H9 (cell line): ENCODE data around the gene BLACAT1. TPM values are rescaled to one million over a fixed set of nuclear protein-coding genes. Genes with fewer than 3 reads are reported as not detected.

Source experiments
- DNase-seq: peaks from one replicate; pipeline ENCODE4 v3.0.0-alpha.2; 2017
- H2AFZ ChIP-seq: one replicate; pipeline ENCODE4 v1.6.1; 2013; ENCODE audit warnings: mild to moderate bottlenecking, low read length, control low read depth, moderate library complexity
- H2AK5ac ChIP-seq: 2 replicates; pipeline ENCODE4 v1.6.1; 2013; ENCODE audit warnings: low read length, control low read depth, mixed read lengths; ENCODE audit not compliant: insufficient read length
- H2BK120ac ChIP-seq: one replicate; pipeline ENCODE4 v1.6.1; 2013; ENCODE audit warnings: low read depth, mild to moderate bottlenecking, low read length, control low read depth, inconsistent platforms; ENCODE audit not compliant: poor library complexity, severe bottlenecking
- H2BK12ac ChIP-seq: 2 replicates; pipeline ENCODE4 v1.6.1; 2013; ENCODE audit warnings: low read length, control low read depth, mixed read lengths, low read depth; ENCODE audit not compliant: insufficient read length
- H2BK15ac ChIP-seq: 2 replicates; pipeline ENCODE4 v1.6.1; 2013; ENCODE audit warnings: low read depth, low read length, control low read depth
- H2BK20ac ChIP-seq: one replicate; pipeline ENCODE4 v1.6.1; 2013; ENCODE audit warnings: low read depth, mild to moderate bottlenecking, low read length, control low read depth, inconsistent platforms; ENCODE audit not compliant: poor library complexity, severe bottlenecking
- H2BK5ac ChIP-seq: 2 replicates; pipeline ENCODE4 v1.6.1; 2013; ENCODE audit warnings: low read length, control low read depth, mixed read lengths; ENCODE audit not compliant: insufficient read length
- H3K14ac ChIP-seq: 2 replicates; pipeline ENCODE4 v1.6.1; 2013; ENCODE audit warnings: low read length, control low read depth; ENCODE audit not compliant: insufficient read depth
- H3K18ac ChIP-seq: 2 replicates; pipeline ENCODE4 v1.6.1; 2013; ENCODE audit warnings: low read depth, mild to moderate bottlenecking, mixed read lengths, low read length, control low read depth; ENCODE audit not compliant: insufficient read length
- H3K23ac ChIP-seq: 2 replicates; pipeline ENCODE4 v1.6.1; 2013; ENCODE audit warnings: low read length, control low read depth, mixed read lengths, low read depth; ENCODE audit not compliant: insufficient read length
- H3K23me2 ChIP-seq: 2 replicates; pipeline ENCODE4 v1.6.1; 2013; ENCODE audit warnings: low read depth, mild to moderate bottlenecking, mixed read lengths, low read length, control low read depth; ENCODE audit not compliant: insufficient read length, poor library complexity, severe bottlenecking
- H3K27ac ChIP-seq: 2 replicates; pipeline ENCODE4 v1.5.1; 2013; ENCODE audit warnings: low read length, control low read depth, mixed read lengths, low read depth; ENCODE audit not compliant: insufficient read length
- H3K27me3 ChIP-seq: 2 replicates; pipeline ENCODE4 v1.6.1; 2013; ENCODE audit warnings: low read length, control low read depth, inconsistent platforms; ENCODE audit not compliant: insufficient read depth
- H3K4ac ChIP-seq: 2 replicates; pipeline ENCODE4 v1.6.1; 2013; ENCODE audit warnings: low read depth, mild to moderate bottlenecking, control low read depth, inconsistent platforms, low read length, moderate library complexity
- H3K4me1 ChIP-seq: 2 replicates; pipeline ENCODE4 v1.6.1; 2013; ENCODE audit warnings: low read length, control low read depth, inconsistent platforms; ENCODE audit not compliant: insufficient read depth
- H3K4me2 ChIP-seq: 2 replicates; pipeline ENCODE4 v1.6.1; 2013; ENCODE audit warnings: low read length, control low read depth, mixed read lengths; ENCODE audit not compliant: insufficient read length, insufficient read depth
- H3K56ac ChIP-seq: 2 replicates; pipeline ENCODE4 v1.6.1; 2013; ENCODE audit warnings: low read depth, mild to moderate bottlenecking, mixed read lengths, low read length, control low read depth; ENCODE audit not compliant: insufficient read length
- H3K79me1 ChIP-seq: 2 replicates; pipeline ENCODE4 v1.6.1; 2013; ENCODE audit warnings: low read depth, mild to moderate bottlenecking, moderate library complexity, low read length, control low read depth, inconsistent platforms; ENCODE audit not compliant: insufficient read depth, poor library complexity, severe bottlenecking
- H3K79me2 ChIP-seq: 2 replicates; pipeline ENCODE4 v1.6.1; 2013; ENCODE audit warnings: low read length, control low read depth, inconsistent platforms; ENCODE audit not compliant: insufficient read depth
- H3K9ac ChIP-seq: 2 replicates; pipeline ENCODE4 v1.6.1; 2013; ENCODE audit warnings: low read length, control low read depth, mixed read lengths; ENCODE audit not compliant: insufficient read length; ENCODE audit errors: extremely low read depth
- H3K9me3 ChIP-seq: one replicate; pipeline ENCODE4 v1.6.1; 2013; ENCODE audit warnings: low read depth, low read length, inconsistent platforms; ENCODE audit not compliant: control insufficient read depth
- H3T11ph ChIP-seq: one replicate; pipeline ENCODE4 v1.6.1; 2013; ENCODE audit warnings: mild to moderate bottlenecking, low read length, control low read depth, inconsistent platforms
- H4K20me1 ChIP-seq: one replicate; pipeline ENCODE4 v1.6.1; 2013; ENCODE audit not compliant: control insufficient read depth, insufficient read length, insufficient read depth
- H4K5ac ChIP-seq: 2 replicates; pipeline ENCODE4 v1.6.1; 2013; ENCODE audit warnings: low read depth, mild to moderate bottlenecking, mixed read lengths, low read length, control low read depth; ENCODE audit not compliant: insufficient read length
- H4K8ac ChIP-seq: replicated peaks from 2 replicates; pipeline ENCODE4 v1.6.1; 2013; ENCODE audit warnings: low read length, control low read depth, mixed read lengths, low read depth; ENCODE audit not compliant: insufficient read length
- H4K91ac ChIP-seq: 2 replicates; pipeline ENCODE4 v1.6.1; 2013; ENCODE audit warnings: low read depth, mild to moderate bottlenecking, moderate library complexity, mixed read lengths, low read length, control low read depth; ENCODE audit not compliant: insufficient read length
- H3K27ac Mint-ChIP-seq, 3 experiments: 2 replicates in 2 of 3; 3 replicates in 1 of 3; pipeline ENCODE4 v1.8.0; 2020 to 2021; ENCODE audit warnings: mixed read lengths in 3 of 3, mild to moderate bottlenecking in 1 of 3, moderate library complexity in 1 of 3
- H3K27me3 Mint-ChIP-seq: 2 replicates; pipeline ENCODE4 v1.8.0; 2021; ENCODE audit warnings: low read depth, mild to moderate bottlenecking, moderate library complexity, mixed read lengths
- H3K36me3 Mint-ChIP-seq, 3 experiments: 2 replicates in 2 of 3; 3 replicates in 1 of 3; pipeline ENCODE4 v1.8.0; 2020 to 2021; ENCODE audit warnings: low read depth in 3 of 3, mixed read lengths in 3 of 3; ENCODE audit not compliant: insufficient read depth in 1 of 3
- H3K4me1 Mint-ChIP-seq, 2 experiments: 2 replicates each; pipeline ENCODE4 v1.8.0; 2020; ENCODE audit warnings: mixed read lengths in 2 of 2
- H3K4me3 Mint-ChIP-seq, 2 experiments: 2 replicates in 1 of 2; 3 replicates in 1 of 2; pipeline ENCODE4 v1.8.0; 2020 to 2021; ENCODE audit warnings: mild to moderate bottlenecking in 2 of 2, mixed read lengths in 2 of 2, moderate library complexity in 1 of 2
- H3K9me3 Mint-ChIP-seq, 2 experiments: 2 replicates in 1 of 2; 3 replicates in 1 of 2; pipeline ENCODE4 v1.8.0; 2020; ENCODE audit warnings: mild to moderate bottlenecking in 2 of 2, mixed read lengths in 2 of 2, moderate library complexity in 1 of 2
- CTCF ChIP-seq: fragments of 200-600 bp; sonication (generic); conservative IDR thresholded peaks from 3 replicates; pipeline ENCODE4 v1.8.0; 2021; ENCODE audit warnings: antibody characterized with exemption, mild to moderate bottlenecking
- WGBS: extraction: QIAGEN DNeasy Blood & Tissue Kit; methylation state at CpG from one replicate; pipeline ENCODE4 v1.1.7; 2013; ENCODE audit warnings: missing lambda C conversion rate, low lambda C conversion rate, mixed read lengths; ENCODE audit not compliant: insufficient read length; ENCODE audit errors: extremely low coverage; 5-methylcytosine and 5-hydroxymethylcytosine counted together
- total RNA-seq: library from RNA; stranded (reverse); gene quantifications from 2 replicates; pipeline ENCODE4 v1.2.1, GENCODE V29; 2021

Gene BLACAT1
- total RNA-seq, 1 experiment from 2014 or later: 4.0 TPM

GRCh38 chr1:205492774-205493173 lies 36.9 kb upstream of the BLACAT1 start:
- H3K27me3 ChIP-seq: no peaks in the 10 kb centered on the region; the same call in 1 of the 2 replicates
- H3K9me3 Mint-ChIP-seq: no peaks in the 10 kb centered on the region; a peak in 1 of 5 replicates
- no peak overlapping the region for H3K56ac ChIP-seq
- H2BK20ac ChIP-seq: no peak overlapping the region
- H2BK12ac ChIP-seq: no peak overlapping the region
- no peaks in the 10 kb centered on the region for H3K23me2 ChIP-seq
- WGBS: no CpG with 5 or more reads among the region's 7 CpGs
- no peaks in the 10 kb centered on the region for H3K79me2 ChIP-seq
- peaks cover 4% of the 10 kb centered on the region; the same call in 1 of the 2 replicates for H3K4me1 ChIP-seq
- no peak overlapping the region for H3K4me3 Mint-ChIP-seq
- no peak overlapping the region for H2BK5ac ChIP-seq
- H2AK5ac ChIP-seq: no peak overlapping the region
- H2AFZ ChIP-seq: no peak overlapping the region
- H3K23ac ChIP-seq: no peak overlapping the region
- H4K8ac ChIP-seq: no peak overlapping the region
- H3T11ph ChIP-seq: no peak overlapping the region
- no peak overlapping the region for H3K9ac ChIP-seq
- H3K27me3 Mint-ChIP-seq: peaks cover 19% of the 10 kb centered on the region
- no peaks in the 10 kb centered on the region for H4K20me1 ChIP-seq
- no peaks in the 10 kb centered on the region for H3K79me1 ChIP-seq
- H3K4me1 Mint-ChIP-seq: peaks cover 38 to 50% of the 10 kb centered on the region in 2 experiments
- no peak overlapping the region for H3K4ac ChIP-seq
- H4K91ac ChIP-seq: no peak overlapping the region
- H3K27ac ChIP-seq: no peak overlapping the region
- H4K5ac ChIP-seq: no peak overlapping the region
- H3K36me3 Mint-ChIP-seq: no peaks in the 10 kb centered on the region
- H3K27ac Mint-ChIP-seq: no peak overlapping the region
- H3K9me3 ChIP-seq: no peaks in the 10 kb centered on the region
- no peak overlapping the region for H3K18ac ChIP-seq
- no peak overlapping the region for H2BK15ac ChIP-seq
- H3K14ac ChIP-seq: no peak overlapping the region
- no peak overlapping the region for H3K4me2 ChIP-seq
- DNase-seq: no peak
- no peak for TF ChIP-seq CTCF
- no peak overlapping the region for H2BK120ac ChIP-seq
